Inferior parietal cortex (tissue), 1 donor: Measurements from ENCODE around the gene LAIR2.
"Not testable (repeated sequence)": the region's sequence is repeated elsewhere in the genome, so short reads cannot be mapped to it uniquely, and the experiment has no call there.

Source experiments
- DNase-seq: peaks from one replicate; pipeline ENCODE4 v3.0.0-alpha.2; 2016; ENCODE audit errors: extremely low spot score

The LAIR2 gene

DNA sequence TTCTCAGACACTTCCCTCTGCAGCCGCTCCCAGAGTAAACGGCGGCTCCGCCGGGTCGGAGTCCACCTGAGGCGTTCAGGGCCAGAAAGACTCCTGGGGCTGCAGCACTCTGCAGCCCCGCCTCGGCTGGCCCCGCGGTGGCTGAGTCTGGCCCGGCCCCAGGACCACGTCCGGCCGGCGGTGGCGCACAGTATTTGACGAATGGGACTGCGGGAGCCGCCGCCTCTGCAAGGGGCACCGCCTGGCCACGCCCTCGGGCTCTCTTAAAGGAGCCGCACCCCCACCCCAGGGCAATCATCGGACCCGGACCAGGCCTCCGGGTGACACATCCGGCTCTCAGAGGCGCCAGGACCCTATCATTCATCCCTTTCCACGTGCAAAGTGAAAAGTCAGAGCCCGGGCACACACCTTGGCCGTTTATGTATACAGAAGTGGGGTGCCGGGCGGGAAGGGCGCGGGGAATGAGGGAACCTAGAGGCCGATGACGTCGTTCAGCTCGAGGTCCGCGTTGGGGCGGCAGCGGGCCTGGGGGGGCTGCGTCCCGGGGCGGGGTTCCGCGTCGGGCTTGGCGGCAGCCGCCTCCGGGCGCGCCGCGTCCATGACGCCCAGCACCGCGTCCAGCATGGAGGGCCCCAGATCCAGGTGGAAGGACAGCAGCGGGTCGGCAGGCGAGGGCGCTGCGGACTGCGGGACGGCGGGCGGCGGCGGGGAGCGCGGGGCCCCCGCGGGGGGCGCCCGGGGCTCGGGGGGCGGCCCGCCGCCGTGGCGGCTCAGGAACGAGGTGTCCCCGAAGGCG lies 37.8 kb upstream of the LAIR2 start:
- DNase-seq, result peak; percentile 76

- no peak for DNase-seq
Measured at GRCh38 chr19:54465426-54466109, 37.1 kb upstream of the LAIR2 start.

GRCh38 chr19:54466110-54466480 lies 36.5 kb upstream of the LAIR2 start:
- not testable (repeated sequence) for DNase-seq

GRCh38 chr19:54469496-54469934 lies 33.1 kb upstream of the LAIR2 start:
- DNase-seq, result no peak

DNA sequence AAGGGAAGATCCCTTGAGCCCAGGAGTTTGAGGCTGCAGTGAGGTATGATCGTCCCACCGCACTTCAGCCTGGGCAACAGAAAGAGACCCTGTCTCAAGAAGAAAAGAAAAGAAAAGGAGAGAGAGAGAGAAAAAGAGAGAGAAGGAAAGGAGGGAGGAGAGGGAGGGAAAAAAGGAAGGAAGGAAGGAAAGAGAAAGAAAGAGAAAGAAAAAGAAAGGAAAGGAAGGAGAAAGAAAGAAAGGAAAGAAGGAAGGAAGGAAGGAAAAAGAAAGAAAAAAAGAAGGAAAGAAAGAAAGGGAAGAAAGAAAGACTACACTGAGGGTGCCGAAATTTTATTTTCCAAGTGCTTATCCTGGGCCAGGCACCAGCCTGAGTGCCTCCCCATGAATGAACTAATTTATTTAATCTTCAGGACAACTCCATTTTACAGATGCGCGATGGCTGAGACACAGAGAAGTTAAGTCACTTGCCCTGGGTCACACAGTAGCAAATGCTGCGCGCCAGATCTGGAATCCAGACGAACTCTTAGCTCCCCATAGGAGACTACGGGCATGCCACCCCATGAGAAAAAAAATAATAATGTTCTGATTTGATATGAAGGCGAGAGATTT lies 32.2 kb upstream of the LAIR2 start:
- DNase-seq, result no peak

DNA sequence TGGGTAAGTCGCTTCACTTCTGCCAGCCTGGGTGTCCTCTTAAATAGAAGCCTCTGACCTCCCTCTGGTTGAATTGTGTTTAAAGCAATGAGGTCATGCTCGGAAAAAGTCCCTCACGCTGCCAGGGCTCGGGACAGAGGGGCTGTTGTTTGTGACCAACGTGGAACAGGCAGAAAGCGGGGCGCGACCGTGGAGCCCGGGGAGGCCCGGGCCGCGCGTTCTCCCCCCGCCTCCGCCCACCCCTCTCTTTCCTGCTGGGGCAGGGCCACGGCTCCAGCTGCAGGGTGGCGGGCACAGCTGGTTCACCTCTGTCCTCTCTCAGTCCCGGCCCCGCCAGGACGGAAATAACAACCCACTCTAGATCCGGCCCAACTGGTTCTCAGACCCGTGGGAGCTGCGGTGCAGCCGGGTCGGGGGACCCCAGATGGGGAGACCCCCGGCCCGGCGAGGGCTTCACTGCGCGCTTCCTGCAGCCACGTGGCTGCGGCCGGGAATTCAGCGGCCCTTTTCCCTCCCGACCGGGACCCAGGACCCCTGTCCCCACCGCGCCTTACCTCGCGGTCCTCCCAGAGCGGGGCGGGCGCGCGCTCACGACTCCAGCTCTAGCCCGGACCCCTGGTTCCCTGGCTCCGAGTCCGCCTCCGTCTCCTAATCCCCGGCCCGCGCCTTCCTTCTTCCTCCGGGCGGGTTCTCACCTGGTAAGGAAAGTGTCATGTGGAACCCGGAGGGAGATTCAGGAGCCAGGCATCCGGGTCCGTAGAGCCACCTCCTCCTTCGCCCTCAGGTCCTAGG lies 31.4 kb upstream of the LAIR2 start:
- DNase-seq, result peak; percentile 10

- DNase-seq, result no peak
Measured at GRCh38 chr19:54473071-54473891, 29.4 kb upstream of the LAIR2 start, which contains the start of gene CDC42EP5. CDC42EP5 (minus strand) TSS chr19:54473296; CDS start chr19:54465547, 7,749 bp downstream.

DNA sequence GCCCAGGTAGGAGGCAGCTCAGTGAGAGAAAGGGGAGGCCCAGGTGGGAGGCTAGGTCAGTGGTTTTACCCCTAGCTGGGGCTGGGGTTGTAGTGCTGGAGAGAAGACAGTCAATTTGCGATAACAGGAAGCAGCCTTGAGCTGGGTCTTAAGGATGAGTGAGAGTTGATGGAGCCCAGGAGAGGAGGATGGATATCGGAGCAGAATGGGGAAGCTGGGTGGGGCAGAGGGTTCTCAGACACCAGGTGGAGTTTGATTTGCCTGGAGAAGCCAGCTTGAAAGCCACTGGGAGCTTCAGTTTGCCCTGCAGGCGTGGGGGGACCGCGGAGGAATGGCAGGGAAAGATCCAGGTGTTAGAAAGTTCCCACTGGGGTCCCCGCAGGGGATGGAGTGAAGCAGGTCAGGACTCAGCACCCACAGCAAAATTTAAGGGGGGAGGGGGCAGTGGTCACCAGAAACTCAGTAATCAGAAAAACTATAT lies 28.7 kb upstream of the LAIR2 start:
- DNase-seq, result no peak

DNA sequence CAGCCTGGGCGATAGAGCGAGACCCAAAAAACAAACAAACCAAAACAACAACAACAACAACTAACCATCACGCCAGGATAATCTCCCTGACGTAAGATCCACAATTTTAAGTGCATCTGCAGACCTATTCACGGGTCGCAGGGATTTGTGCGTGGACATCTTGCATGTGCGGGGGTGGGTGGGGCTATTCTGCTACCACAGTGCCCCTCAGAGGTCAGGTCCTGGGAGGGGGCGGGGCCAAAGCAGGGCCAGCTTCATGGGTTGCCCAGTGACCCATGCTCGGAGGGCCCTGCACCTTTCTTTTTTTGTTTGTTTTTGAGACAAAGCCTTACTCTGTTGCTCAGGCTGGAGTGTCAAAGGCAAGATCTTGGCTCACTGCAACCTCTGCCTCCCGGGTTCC lies 26.9 kb upstream of the LAIR2 start:
- DNase-seq, result no peak

DNA sequence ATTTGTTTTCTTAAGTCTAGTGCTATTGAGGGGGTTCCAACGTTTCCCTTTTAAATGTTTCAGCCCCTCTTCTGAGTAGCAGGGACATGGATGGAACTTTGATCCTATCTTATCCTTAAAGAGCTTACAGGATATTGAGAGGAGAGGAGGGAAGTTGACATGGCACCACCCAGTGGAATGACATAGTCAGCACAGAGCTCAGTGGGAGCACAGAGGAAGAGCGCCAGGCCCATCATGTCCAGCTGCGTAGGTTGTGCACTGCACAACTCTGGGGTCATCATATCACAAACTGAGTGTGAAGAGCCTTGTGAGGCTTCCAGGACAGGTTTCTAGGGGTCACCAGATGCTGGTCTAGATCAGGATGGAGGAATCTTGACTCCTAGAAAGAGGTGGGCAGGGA lies 25.0 kb upstream of the LAIR2 start:
- no peak for DNase-seq

DNA sequence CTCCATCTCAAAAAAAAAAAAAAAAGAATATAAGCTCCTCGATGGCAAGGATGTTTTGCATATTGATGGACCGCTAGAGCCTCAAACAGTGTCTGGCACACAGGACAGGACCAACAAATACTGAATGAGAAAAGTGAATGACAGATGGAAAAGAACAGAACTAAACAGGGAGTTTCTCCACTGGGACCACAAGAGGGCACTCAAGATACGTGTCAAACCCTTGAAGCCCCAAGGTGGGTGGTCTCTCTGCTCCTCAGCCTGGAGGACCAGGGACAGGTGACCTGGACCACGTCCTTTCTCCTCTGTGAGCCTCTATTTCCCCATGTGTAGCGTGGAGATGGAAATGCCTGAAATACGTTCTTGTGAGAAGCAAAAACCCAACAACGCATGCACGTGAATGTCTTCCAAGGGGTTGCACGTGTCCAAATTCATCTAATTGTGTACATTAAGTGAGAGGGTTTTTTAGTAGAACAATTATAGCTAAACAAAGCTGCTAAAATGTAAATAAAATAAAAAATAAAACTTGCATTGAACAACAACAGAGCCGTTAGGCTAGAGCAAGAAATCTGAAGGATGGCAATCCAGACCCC lies 23.9 kb upstream of the LAIR2 start:
- DNase-seq, result peak; percentile 32

- no peak for DNase-seq
Measured at GRCh38 chr19:54480051-54480450, 22.6 kb upstream of the LAIR2 start.

GRCh38 chr19:54481326-54481930 lies 21.2 kb upstream of the LAIR2 start:
- DNase-seq, result peak; percentile 62

DNA sequence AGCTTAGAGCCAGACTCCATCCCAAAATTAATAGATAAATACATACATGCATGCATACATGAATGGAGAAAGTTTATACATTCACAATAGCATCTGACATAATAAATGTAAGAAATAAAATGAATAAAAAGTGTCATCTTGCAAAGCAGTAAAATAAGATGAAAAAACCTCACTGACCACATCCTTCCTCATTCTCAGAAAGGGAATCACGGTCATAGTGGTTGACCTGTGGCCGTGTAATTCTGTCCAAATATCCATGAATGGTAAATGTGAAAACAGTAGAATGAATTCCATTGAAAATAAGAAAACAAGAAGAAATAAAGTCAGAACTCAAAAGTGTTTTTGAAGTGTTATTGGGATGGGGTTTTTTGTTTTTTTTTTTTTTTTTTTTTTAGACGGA lies 19.7 kb upstream of the LAIR2 start:
- no peak for DNase-seq

GRCh38 chr19:54484451-54484850 lies 18.2 kb upstream of the LAIR2 start:
- DNase-seq, result no peak

DNA sequence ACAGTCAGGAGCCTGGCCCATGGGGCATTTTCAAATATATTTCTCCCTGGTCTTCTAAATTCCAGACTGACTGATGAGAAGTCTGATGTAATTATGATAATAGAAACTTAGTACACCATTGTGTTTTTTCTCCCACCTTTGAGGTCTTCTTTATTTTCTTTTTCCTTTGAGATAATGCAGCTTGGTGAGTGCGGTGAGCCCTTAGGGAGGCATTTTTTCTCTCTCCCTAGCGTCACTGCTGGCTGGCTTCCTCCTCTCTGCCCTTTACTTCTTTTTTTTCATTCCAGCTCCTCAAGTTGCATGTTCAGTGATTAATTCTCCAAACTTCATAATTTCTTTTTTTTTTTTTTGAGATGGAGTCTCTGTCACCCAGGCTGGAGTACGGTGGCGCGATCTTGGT lies 16.8 kb upstream of the LAIR2 start:
- DNase-seq, result no peak

GRCh38 chr19:54489341-54489740 lies 13.3 kb upstream of the LAIR2 start:
- no peak for DNase-seq

DNA sequence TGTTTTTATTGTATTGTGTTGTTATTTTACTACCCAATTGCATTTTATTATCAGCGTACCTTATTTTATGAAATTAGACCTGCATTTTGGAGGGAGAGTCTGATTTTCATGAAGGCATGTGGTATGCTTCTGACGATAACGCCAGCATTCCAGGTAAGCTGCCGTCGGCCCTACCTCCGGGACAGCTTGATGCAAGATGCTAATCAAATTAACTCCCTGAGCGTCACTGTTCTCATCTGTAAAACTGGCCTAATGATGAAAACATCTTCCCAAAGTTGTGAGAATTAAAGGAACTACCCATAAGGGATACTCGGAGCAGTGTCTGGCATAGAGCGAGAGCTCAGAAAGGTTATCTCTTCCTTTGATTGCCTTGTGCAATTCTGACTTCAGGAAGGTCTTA lies 12.9 kb upstream of the LAIR2 start:
- DNase-seq, result no peak

DNA sequence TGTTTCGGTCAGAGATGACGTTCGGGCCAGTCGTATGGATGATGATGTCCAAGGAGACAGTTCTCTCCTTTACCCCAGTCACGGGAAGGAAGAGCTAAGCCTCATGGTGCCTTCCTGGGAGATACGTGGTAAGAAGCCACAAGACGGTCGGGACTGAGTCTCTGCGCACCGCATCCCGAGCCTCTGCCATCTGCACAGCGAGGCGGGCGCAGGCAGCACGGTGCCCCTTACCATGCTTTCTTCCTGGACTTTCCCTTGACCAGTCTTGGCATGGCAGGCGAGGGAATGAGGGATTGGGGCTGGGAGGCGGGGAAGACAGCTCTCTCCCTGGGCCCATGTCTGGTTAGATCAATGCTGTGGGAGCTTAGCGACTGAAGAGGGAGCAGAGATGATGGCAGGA lies 10.1 kb upstream of the LAIR2 start:
- no peak for DNase-seq

GRCh38 chr19:54493056-54493455 lies 9.6 kb upstream of the LAIR2 start:
- not testable (repeated sequence) for DNase-seq
